Activated T-cell treated with anti-CD3 and anti-CD28 coated beads, Interleukin-2, amount 50 U/mL, for 1 hour (primary cell): ENCODE measurements around the gene BTG2.

Experiments used
- DNase-seq: peaks from one replicate; pipeline ENCODE4 v3.0.0-alpha.2; 2020

BTG2 gene

GRCh38 chr1:203346060-203346768, 40.9 kb downstream of the BTG2 start:
- no peak for DNase-seq

DNA sequence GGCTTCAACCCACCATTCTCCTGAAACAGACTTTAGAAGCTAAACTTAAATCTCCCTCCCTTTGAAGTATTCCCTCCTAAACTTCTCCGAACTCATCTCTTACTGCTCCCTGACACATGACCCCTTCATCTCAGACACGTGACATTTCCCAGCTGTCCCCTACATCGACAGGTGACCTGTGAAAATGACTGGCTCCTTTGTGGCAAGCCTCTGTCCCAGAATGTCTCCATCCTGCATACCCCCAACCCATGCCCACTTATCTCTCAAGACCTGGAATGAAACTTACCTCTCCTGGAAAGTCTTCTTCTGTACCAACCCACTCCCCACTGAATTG, 41.4 kb downstream of the BTG2 start:
- no peak for DNase-seq

- DNase-seq: no peak
Measured at GRCh38 chr1:203349166-203349565, 43.8 kb downstream of the BTG2 start.

- no peak for DNase-seq
Measured at GRCh38 chr1:203349773-203350524, 44.6 kb downstream of the BTG2 start.

DNA sequence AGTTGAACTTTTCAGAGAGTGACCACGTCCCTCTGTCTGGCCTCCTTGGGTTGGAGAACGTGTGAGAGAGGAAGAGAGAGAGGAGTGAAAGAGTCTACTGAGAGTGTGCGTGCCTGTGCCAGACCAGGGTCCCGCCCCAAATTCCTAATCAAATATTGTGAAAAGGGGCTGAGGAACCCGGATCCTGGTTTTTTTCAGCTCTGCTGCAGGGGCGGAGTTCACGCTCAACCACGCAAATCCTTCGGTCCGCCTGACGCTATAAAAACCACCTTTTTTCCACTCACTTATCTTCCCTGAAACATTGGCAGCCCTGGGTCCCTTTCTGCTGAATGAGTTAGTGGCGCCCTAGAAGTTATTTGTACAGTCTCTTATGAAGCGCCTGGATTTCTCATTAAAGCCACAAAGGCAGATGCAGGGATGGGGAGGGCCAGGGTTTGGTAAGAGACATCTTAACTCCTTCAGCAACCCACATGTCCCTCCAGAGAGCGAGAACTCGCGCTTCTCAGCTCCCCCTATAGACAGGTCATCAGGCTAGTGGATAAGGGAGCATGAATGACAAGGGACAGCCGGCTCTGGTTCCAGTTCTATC, 45.8 kb downstream of the BTG2 start, which contains the start of gene FMOD:
FMOD (minus strand) TSS at position 86 of the 589 bp plus-strand sequence. CDS start 2,852 bp downstream, outside the sequence.
- DNase-seq: no peak

DNA sequence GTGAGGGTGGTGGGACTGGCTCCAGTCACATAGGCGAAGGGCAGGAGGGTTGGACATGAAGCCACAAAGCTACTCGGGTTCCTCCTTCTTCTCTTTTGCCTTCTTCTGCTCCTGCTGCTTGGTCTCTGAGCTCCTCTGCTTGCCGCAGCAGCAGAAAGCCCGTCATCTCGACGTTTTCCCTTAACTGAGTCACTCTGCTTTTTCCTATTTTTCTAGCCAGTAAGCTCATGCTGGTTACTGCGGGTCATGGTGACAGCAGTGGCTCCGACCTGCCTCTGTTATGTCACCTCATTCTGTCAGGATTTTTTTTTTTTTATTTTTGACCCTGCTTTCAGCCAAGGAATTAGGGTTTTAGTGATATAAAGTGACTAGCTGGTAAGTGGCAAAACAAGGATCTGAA, 48.2 kb downstream of the BTG2 start:
- no peak for DNase-seq

GRCh38 chr1:203354246-203354645, 48.9 kb downstream of the BTG2 start:
- DNase-seq: no peak

DNA sequence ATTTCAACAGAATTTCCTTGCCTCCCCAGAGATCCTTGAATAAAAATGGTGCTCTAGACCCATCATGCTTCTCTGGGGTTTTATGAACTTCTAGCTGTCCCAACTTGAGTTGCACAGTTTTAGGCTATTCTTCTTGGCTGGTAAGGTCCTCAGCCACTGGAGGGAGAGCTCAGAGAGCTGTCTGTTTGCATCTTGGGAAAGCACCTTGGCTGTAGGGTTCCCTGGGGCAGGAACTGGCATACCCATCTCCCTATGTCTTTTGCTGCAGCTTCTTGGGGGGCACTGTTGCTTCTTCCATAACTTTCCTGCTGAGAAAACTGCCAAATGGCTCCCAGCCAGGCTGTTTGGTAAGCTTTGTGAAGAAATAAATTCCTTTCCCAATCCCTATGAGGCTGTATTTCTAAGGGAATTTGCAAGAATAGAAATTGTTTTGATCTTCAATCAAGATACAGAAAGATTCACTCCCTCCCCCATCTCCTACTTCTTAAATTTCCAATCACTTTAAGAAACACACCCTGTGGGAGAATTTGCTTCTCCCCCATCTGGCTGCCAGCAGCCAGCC, 53.8 kb downstream of the BTG2 start:
- DNase-seq: no peak
